PC-3 (cell line): ENCODE data around the gene CUL4B. TPM values are rescaled to one million over a fixed set of nuclear protein-coding genes. Genes with fewer than 3 reads are reported as not detected.

Source experiments
- total RNA-seq: library from RNA; depleted of rRNA; stranded (reverse); fragments of >200 nt; gene quantifications from 2 replicates; pipeline ENCODE4 v1.2.3, GENCODE V29; 2014; rRNA removed

The CUL4B gene
- total RNA-seq, 1 experiment from 2014 or later, result 38.1 TPM

Other genes starting within 250 kb of the CUL4B start
- not detected in 2 replicates for gene TMEM255A, start 249.5 kb downstream of the CUL4B start, total RNA-seq
- gene ATP1B4, start 198.9 kb downstream of the CUL4B start, total RNA-seq, result not detected in 2 replicates
- gene LAMP2, start 91.7 kb downstream of the CUL4B start, total RNA-seq, result 51.5 and 53.8 TPM in 2 replicates
- gene MCTS1, start 43.1 kb upstream of the CUL4B start, total RNA-seq, result 50.0 and 83.7 TPM in 2 replicates
- gene C1GALT1C1, start 69.1 kb upstream of the CUL4B start, total RNA-seq, result 33.3 and 37.2 TPM in 2 replicates